ENCODE measurements around the gene PDZD2.

DNA sequence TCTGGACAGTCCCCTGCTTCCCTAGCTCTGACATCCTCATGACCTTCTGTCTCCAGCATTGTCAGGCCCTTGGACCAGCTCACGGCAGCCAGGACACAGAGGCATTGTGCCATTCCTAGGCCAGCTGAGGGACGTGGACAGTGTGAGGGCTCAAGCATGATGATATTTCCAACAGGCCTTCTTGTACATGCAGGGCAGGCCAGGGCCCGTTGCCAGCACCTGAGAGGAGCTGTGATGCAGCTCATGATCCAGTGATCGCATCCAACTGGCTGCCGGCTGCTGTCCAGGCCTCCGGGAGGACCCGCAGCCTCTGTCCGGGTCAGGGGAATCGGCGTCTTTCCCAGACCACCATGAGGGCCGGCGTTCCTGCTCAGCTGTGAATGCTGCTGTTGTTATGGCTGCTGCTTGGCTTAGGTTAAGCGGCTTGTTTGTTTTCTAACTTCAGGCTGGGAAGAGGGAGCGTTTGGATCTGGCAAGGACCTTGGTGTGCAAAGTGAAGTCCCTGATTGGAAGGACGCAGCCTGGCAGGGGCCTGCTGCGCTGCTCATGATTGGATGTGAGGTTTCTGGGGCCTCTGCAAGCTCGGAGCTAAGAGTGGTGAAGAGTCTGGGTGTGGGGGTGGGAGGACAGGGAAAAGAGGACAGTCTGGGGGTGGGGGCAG is 53.8 kb downstream of the PDZD2 start:
- TF ChIP-seq, protein P1, sequence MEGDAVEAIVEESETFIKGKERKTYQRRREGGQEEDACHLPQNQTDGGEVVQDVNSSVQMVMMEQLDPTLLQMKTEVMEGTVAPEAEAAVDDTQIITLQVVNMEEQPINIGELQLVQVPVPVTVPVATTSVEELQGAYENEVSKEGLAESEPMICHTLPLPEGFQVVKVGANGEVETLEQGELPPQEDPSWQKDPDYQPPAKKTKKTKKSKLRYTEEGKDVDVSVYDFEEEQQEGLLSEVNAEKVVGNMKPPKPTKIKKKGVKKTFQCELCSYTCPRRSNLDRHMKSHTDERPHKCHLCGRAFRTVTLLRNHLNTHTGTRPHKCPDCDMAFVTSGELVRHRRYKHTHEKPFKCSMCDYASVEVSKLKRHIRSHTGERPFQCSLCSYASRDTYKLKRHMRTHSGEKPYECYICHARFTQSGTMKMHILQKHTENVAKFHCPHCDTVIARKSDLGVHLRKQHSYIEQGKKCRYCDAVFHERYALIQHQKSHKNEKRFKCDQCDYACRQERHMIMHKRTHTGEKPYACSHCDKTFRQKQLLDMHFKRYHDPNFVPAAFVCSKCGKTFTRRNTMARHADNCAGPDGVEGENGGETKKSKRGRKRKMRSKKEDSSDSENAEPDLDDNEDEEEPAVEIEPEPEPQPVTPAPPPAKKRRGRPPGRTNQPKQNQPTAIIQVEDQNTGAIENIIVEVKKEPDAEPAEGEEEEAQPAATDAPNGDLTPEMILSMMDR (IDR thresholded peaks at IDR 0.05): no peak
- TF ChIP-seq ZFX (IDR thresholded peaks at IDR 0.05; ENCODE audit: borderline replicate concordance): no peak

All from 22Rv1 (cell line).